Common myeloid progenitor, CD34-positive (primary cell): ENCODE data around the gene DGLUCY.
A peak's percentile ranks its signal among the peaks of the same experiment; 100 is the strongest.

Experiments
- CTCF ChIA-PET: fragments of 350-600 bp; sonication (Branson Sonifier 250); formaldehyde crosslinking; loops from one replicate; lab custom pipeline; 2021; ENCODE audit warnings: antibody characterized with exemption; lab: Charles Lee
- POLR2A ChIA-PET: fragments of 350-600 bp; sonication (Branson Sonifier 250); formaldehyde crosslinking; loops from one replicate; lab custom pipeline; 2021; ENCODE audit warnings: antibody characterized with exemption; lab: Charles Lee
- DNase-seq, 3 donors: peaks; one replicate each; pipeline versions ENCODE4 v3.0.0 to v3.0.0-alpha.2; 2013
- H3K27ac ChIP-seq, 2 experiments: 1 replicate in 1 of 2; 2 replicates in 1 of 2; pipeline ENCODE4 v1.7.0; 2013; ENCODE audit warnings: inconsistent platforms in 2 of 2, low read length in 2 of 2, mild to moderate bottlenecking in 2 of 2, low read depth in 1 of 2, moderate library complexity in 1 of 2; ENCODE audit not compliant: severe bottlenecking in 2 of 2, insufficient read depth in 1 of 2, poor library complexity in 1 of 2
- H3K27me3 ChIP-seq, 5 experiments: replicated peaks in 2 of 5; 1 replicate in 3 of 5; 2 replicates in 2 of 5; pipeline versions ENCODE4 v1.6.1 to v1.7.0; 2013; ENCODE audit warnings: low read length in 4 of 5, mild to moderate bottlenecking in 2 of 5, moderate library complexity in 2 of 5, inconsistent platforms in 1 of 5; ENCODE audit not compliant: insufficient read depth in 5 of 5, control insufficient read depth in 4 of 5
- H3K36me3 ChIP-seq, 4 experiments: 1 replicate in 2 of 4; 2 replicates in 2 of 4; pipeline versions ENCODE4 v1.6.1 to v1.7.0; 2013; ENCODE audit warnings: low read length in 3 of 4, control low read depth in 1 of 4, mild to moderate bottlenecking in 1 of 4; ENCODE audit not compliant: control insufficient read depth in 4 of 4, insufficient read depth in 4 of 4
- H3K4me1 ChIP-seq, 4 experiments: 1 replicate in 3 of 4; 2 replicates in 1 of 4; pipeline versions ENCODE4 v1.6.1 to v1.7.1; 2013; ENCODE audit warnings: low read length in 3 of 4, mild to moderate bottlenecking in 3 of 4, control low read depth in 1 of 4, inconsistent platforms in 1 of 4, moderate library complexity in 1 of 4; ENCODE audit not compliant: control insufficient read depth in 4 of 4, insufficient read depth in 4 of 4; ENCODE audit errors: control extremely low read depth in 1 of 4
- H3K4me3 ChIP-seq, 7 experiments: 1 replicate in 4 of 7; 2 replicates in 3 of 7; pipeline versions ENCODE4 v1.5.1 to v1.7.0; 2013; ENCODE audit warnings: mild to moderate bottlenecking in 7 of 7, low read length in 6 of 7, moderate library complexity in 6 of 7, inconsistent platforms in 2 of 7, low read depth in 2 of 7, control low read depth in 1 of 7; ENCODE audit not compliant: insufficient read depth in 4 of 7, control insufficient read depth in 1 of 7; ENCODE audit errors: extremely low read depth in 1 of 7
- H3K9me3 ChIP-seq, 5 experiments: 1 replicate in 4 of 5; 2 replicates in 1 of 5; pipeline versions ENCODE4 v1.6.1 to v1.7.1; 2013; ENCODE audit warnings: low read length in 4 of 5, mild to moderate bottlenecking in 2 of 5, inconsistent platforms in 1 of 5, low read depth in 1 of 5, moderate library complexity in 1 of 5; ENCODE audit not compliant: control insufficient read depth in 4 of 5, insufficient read depth in 2 of 5; ENCODE audit errors: control extremely low read depth in 1 of 5
- WGBS: methylation state at CpG from one replicate; pipeline ENCODE4 v1.1.5; 2013; ENCODE audit not compliant: insufficient coverage; 5-methylcytosine and 5-hydroxymethylcytosine counted together

The DGLUCY gene

DNA sequence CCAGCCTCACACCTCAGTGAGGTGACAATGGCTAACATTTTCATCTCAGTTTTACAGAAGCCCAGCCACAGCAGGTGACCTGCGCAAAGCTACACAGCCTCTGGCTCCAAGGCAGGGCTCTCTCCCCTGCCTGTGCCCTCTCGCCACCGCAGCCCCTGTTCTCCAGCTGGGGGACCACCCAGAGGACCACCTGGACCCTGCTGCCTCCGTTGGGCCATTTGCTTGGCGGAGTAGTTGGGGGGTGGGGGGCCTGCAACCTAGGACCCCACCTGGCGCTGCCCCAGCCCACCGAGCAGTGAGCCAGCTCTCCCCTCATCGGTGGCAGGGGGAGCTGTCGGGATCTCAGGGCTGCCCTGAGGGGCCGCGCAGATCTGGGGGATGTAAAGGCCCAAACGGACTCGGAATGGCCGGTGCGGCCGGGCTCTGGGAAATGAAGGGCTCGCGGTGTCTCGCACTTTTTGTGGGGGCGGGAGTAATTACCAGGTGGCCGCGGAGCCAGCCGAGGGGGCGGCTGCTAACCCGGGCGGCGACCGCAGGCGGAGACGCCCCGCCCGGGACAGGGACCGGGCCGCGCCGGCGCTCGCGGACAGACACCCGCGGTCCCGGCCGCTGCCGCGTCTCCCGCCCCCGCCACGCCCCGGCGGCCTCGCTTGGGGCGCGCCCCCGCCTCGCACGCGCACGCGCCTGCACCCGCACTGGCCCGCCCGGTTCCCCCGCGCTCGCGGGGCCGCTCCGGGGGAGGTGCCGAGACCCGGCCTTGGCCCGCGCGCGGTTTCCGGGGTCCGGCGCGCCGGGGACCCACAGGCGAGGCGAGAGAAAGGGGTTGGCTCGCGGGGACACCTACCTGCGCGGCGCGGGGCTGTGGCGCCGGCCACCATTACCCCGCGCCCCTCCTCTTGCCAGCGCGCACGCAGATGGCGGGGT is 139.3 kb downstream of the DGLUCY start:
- CTCF ChIA-PET: interaction anchor here (1.2 to 3.8 kb wide), 3 partner anchors 10 to 24 kb away, joined by 3 to 20 read pairs (median 5); partner anchors contain the start of gene GPR68
- DNase-seq: no peak
- no peak overlapping the region for H3K27ac ChIP-seq

DNA sequence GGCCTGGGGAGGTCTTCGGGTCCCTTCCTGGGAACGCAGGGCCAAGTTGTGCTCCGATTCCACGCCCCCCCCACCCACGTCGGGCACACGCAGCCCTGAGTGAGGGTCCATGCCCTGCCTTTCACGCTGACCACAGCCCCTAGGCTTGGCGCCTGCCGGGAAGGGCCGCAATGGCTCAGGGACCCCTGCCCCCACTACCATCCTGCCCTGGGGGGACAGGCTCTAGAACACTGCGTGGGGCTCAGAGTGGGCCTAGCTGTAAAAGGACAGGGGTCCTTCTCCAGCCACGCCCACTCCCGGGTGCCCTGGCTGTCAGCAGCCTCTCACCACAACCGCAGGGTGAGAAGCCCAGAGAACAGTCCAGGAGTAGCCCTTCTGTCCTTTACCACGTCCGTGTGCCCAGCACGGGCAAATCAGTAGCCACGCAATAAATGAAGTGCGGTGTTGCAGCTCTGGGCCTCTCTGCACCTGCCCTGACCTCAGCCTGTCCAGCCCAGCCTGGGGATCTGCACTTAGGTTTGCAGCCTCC is 140.0 kb downstream of the DGLUCY start:
- 39% methylated on average over 13 of the region's 20 CpGs for WGBS
- peak overlapping the region; percentile 30 to 74 (median 58) for H3K4me3 ChIP-seq
- H3K27me3 ChIP-seq: peaks cover 0 to 43% (median 2%) of the 10 kb centered on the region in 5 experiments
- POLR2A ChIA-PET: no interaction called here
- H3K27ac ChIP-seq: no peak overlapping the region
- peaks cover 14 to 74% (median 42%) of the 10 kb centered on the region in 4 experiments for H3K4me1 ChIP-seq
- no peaks in the 10 kb centered on the region for H3K36me3 ChIP-seq
- no peak for DNase-seq
- H3K9me3 ChIP-seq: no peaks in the 10 kb centered on the region
- CTCF ChIA-PET: interaction anchor here (1.2 to 3.8 kb wide), 2 partner anchors 11 to 24 kb away, joined by 3 to 20 read pairs; partner anchors contain the start of gene GPR68

More for the DNA sequence above, 139.3 kb downstream of the DGLUCY start:
- POLR2A ChIA-PET: no interaction called here
- H3K27me3 ChIP-seq: peaks cover 0 to 40% (median 2%) of the 10 kb centered on the region in 5 experiments
- WGBS: 3% methylated on average over 80 of the region's 95 CpGs
- H3K4me1 ChIP-seq: peaks cover 13 to 74% (median 39%) of the 10 kb centered on the region in 4 experiments
- no peaks in the 10 kb centered on the region for H3K36me3 ChIP-seq
- H3K4me3 ChIP-seq: peak overlapping the region; percentile 30 to 74 (median 59)
- H3K9me3 ChIP-seq: no peaks in the 10 kb centered on the region

DNA sequence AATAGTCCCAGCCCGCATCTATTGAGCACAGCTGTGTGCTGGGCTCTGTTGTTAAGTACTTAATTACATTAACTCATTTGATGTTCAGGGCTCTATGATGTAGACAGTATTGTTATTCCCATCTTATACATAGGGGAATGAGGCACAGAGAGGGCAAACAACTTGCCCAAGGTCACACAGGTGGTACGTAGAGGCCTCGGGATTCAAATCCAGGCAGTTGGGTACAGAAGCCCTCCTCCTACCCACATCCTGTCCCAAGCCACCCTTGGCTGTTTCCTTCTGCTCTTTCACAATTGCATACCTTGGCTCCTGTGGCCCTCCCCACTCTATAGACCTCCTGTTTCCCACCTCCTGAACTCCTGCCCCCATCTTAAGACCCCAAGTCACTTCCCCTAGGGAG is 140.6 kb downstream of the DGLUCY start:
- no peak overlapping the region for H3K27ac ChIP-seq
- ChIA-PET CTCF (interaction anchor here (1.2 to 3.8 kb wide), 2 partner anchors 11 to 23 kb away, joined by 3 to 20 read pairs; partner anchors contain the start of gene GPR68), POLR2A (no interaction called here)
- no peaks in the 10 kb centered on the region for H3K36me3 ChIP-seq
- no peaks in the 10 kb centered on the region for H3K9me3 ChIP-seq
- peaks cover 14 to 68% (median 43%) of the 10 kb centered on the region in 4 experiments for H3K4me1 ChIP-seq
- H3K4me3 ChIP-seq: peak overlapping the region in 1 of 7 experiments; percentile 59
- peaks cover 0 to 43% (median 2%) of the 10 kb centered on the region in 5 experiments for H3K27me3 ChIP-seq
- peak in 2 of 3 donors; percentile 38 to 47 for DNase-seq
- no CpG with 5 or more reads among the region's 3 CpGs for WGBS

DNA sequence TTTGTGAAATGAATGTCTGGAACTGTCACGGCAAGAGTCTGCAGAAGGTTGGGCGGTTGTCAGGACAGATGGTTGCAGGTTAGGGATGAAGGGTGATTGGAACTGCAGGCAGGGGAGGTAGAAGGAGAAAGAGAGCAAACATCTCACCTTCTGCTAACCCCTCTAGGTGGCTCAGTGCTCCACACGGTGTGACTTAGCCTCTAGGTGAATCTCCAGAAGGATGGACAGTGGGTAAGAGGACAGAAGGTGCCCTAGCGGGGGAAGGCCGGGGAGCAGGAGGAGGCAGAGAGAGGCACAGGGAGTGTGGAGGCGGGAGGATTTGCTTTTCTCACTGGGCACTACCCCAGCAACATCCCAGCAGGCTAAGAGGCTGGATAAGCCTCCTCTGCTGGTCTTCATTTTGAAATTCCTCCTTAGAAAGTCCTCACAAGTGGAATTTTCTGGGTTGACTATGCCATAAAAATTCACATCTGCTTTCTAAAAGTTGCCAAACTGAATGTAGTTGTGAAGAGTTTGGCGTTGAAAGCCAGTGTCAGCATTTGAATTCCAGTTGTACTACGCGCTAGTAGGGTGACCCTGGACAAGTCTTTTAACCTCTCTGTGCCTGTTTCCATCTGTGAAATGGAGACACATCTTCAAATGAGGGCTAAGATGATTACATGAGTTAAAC is 141.3 kb downstream of the DGLUCY start:
- 96% methylated on average over 5 of the region's 9 CpGs for WGBS
- no peak for DNase-seq
- Histone ChIP-seq H3K36me3 (no peaks in the 10 kb centered on the region), H3K27me3 (peaks cover 0 to 43% (median 2%) of the 10 kb centered on the region in 5 experiments), H3K27ac (no peak overlapping the region), H3K9me3 (no peaks in the 10 kb centered on the region), H3K4me1 (peaks cover 12 to 64% (median 38%) of the 10 kb centered on the region in 4 experiments), H3K4me3 (no peak overlapping the region)
- ChIA-PET POLR2A (no interaction called here), CTCF (interaction anchor here (0.9 to 2.1 kb wide), 4 partner anchors 13 to 77 kb away, joined by 3 to 7 read pairs (median 4); no protein-coding TSS in a partner anchor)

DNA sequence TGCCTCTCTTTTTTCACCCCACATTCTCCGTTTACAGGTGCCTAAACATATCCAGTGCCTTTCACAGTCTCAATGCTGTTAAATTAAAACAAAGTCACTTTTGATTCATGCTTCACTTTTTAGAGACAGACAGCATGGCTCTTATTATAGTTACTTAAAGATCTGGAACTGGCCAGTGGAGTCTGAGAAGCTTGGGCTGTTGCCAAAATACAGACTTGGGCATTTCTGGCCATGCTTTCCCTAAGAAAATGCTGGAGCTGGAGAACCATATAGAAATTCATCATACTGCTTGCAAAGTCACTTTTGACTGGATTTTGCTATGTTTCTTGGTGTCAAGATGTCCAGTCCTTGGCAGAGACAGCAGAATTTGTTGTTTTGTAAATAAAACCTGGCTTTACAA is 142.8 kb downstream of the DGLUCY start:
- Histone ChIP-seq H3K4me1 (peaks cover 6 to 59% (median 38%) of the 10 kb centered on the region in 4 experiments), H3K27me3 (peaks cover 0 to 43% (median 2%) of the 10 kb centered on the region in 5 experiments), H3K27ac (no peak overlapping the region), H3K9me3 (no peaks in the 10 kb centered on the region), H3K36me3 (no peaks in the 10 kb centered on the region), H3K4me3 (no peak overlapping the region)
- ChIA-PET CTCF (interaction anchor here (0.9 to 2.1 kb wide), 3 partner anchors 29 to 79 kb away, joined by 3 to 7 read pairs (median 4); no protein-coding TSS in a partner anchor), POLR2A (no interaction called here)
- DNase-seq: no peak
- 100% methylated on average over 1 of the region's 1 CpG for WGBS

DNA sequence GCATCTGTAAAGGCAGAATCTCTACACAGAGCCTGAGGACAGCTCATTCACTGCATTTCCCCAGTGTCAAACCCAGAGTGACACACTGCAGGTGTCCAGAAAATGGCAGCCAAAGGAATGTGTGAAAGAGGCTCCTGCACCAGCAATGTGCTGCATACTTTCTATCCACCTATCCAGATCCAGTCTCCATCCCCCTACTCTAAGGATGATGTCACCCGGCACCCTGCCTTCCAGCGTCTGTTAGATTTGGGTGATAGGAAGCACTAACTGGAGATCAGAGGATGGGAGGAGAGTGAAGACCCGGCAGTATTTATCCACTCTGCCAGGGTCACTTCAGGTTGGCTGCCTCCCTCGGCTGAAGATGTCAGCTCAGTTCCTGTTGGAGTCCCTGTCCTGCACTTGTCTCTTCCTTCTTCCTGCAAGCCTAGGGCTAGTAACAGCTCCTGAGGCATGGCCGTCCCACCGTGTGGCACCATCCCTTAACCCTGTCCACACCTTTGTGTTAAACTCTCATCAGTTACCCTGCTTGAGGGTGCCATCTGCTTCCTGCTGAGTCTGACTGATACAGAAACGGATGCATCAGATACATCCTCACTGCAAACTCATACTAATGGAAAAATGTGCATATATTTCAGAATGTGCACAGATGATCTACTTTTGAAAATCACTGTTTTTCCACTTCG is 143.6 kb downstream of the DGLUCY start:
- H3K9me3 ChIP-seq: no peaks in the 10 kb centered on the region
- H3K36me3 ChIP-seq: no peaks in the 10 kb centered on the region
- H3K4me1 ChIP-seq: peaks cover 6 to 54% (median 39%) of the 10 kb centered on the region in 4 experiments
- ChIA-PET POLR2A (no interaction called here), CTCF (interaction anchor here (0.9 to 2.1 kb wide), 4 partner anchors 9 to 79 kb away, joined by 3 to 7 read pairs (median 4); no protein-coding TSS in a partner anchor)
- peak in 2 of 3 donors; percentile 85 to 92 for DNase-seq
- no peak overlapping the region for H3K27ac ChIP-seq
- 38% methylated on average over 5 of the region's 8 CpGs for WGBS
- peaks cover 0 to 39% (median 2%) of the 10 kb centered on the region in 5 experiments for H3K27me3 ChIP-seq
- no peak overlapping the region for H3K4me3 ChIP-seq
